MG63 (cell line): Measurements from ENCODE around the gene ZC3H10. TPM values are rescaled to one million over a fixed set of nuclear protein-coding genes. Genes with fewer than 3 reads are reported as not detected.
A peak's percentile ranks its signal among the peaks of the same experiment; 100 is the strongest.

Source experiments
- DNase-seq: peaks from one replicate; pipeline ENCODE4 v3.0.0-alpha.2; 2020
- H3K27me3 ChIP-seq: fragments of 250-450 bp; sonication (Bioruptor Pico); 2 replicates; pipeline ENCODE4 v1.5.1; 2020; ENCODE audit warnings: mild to moderate bottlenecking, moderate library complexity
- H3K36me3 ChIP-seq: fragments of 250-450 bp; sonication (Bioruptor Pico); 2 replicates; pipeline ENCODE4 v1.5.1; 2020; ENCODE audit warnings: mild to moderate bottlenecking, moderate library complexity
- H3K4me3 ChIP-seq: fragments of 250-450 bp; sonication (Bioruptor Pico); 2 replicates; pipeline ENCODE4 v1.5.1; 2020; ENCODE audit warnings: mild to moderate bottlenecking, moderate library complexity
- H3K9me3 ChIP-seq: fragments of 250-450 bp; sonication (Bioruptor Pico); 2 replicates; pipeline ENCODE4 v1.5.1; 2020; ENCODE audit warnings: mild to moderate bottlenecking, moderate library complexity
- total RNA-seq: library from RNA; depleted of rRNA; stranded (reverse); fragments of >200 nt; shearing (Covaris generic); gene quantifications from 2 replicates; pipeline ENCODE4 v1.2.3, GENCODE V29; 2014; ENCODE audit warnings: low replicate concordance

Gene ZC3H10
- total RNA-seq, 1 experiment from 2014 or later = 5.3 TPM

DNA sequence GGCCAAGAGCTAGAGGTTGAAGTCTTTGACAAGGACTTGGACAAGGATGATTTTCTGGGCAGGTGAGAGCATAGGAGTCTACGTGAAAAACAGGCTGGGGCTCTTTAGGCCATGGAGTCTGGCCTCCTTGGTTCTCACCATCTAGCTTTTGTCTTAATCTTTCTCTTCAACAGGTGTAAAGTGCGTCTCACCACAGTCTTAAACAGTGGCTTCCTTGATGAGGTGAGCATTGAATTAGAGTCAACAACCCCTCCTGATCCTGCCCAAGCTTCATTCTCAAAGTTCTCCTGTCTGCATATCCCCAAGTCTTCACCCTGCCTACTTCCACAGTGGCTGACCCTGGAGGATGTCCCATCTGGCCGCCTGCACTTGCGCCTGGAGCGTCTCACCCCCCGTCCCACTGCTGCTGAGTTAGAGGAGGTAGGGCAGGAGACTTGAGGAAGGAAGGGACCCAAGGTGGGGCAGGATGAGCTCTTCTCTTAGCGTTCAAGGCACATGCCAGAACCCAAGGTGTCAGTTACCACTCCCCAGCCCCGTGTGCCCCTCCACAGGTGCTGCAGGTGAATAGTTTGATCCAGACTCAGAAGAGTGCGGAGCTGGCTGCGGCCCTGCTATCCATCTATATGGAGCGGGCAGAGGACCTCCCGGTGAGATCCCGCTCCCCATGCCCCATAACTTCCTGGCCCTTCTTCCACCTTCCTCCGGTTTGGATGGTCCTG is 19.9 kb downstream of the ZC3H10 start:
- DNase-seq = no peak
- Histone ChIP-seq H3K27me3 (no peaks in the 10 kb centered on the region), H3K36me3 (peaks cover 59% of the 10 kb centered on the region), H3K4me3 (no peak overlapping the region), H3K9me3 (no peaks in the 10 kb centered on the region)

- H3K36me3 ChIP-seq = peaks cover 57% of the 10 kb centered on the region
- DNase-seq = no peak
- no peaks in the 10 kb centered on the region for H3K27me3 ChIP-seq
- no peak overlapping the region for H3K4me3 ChIP-seq
- no peaks in the 10 kb centered on the region for H3K9me3 ChIP-seq
Measured at GRCh38 chr12:56141946-56142784, 24.1 kb downstream of the ZC3H10 start.

GRCh38 chr12:56143217-56143616 is 25.2 kb downstream of the ZC3H10 start:
- H3K36me3 ChIP-seq = peaks cover 51% of the 10 kb centered on the region
- no peaks in the 10 kb centered on the region for H3K27me3 ChIP-seq
- no peaks in the 10 kb centered on the region for H3K9me3 ChIP-seq
- no peak for DNase-seq
- H3K4me3 ChIP-seq = no peak overlapping the region

DNA sequence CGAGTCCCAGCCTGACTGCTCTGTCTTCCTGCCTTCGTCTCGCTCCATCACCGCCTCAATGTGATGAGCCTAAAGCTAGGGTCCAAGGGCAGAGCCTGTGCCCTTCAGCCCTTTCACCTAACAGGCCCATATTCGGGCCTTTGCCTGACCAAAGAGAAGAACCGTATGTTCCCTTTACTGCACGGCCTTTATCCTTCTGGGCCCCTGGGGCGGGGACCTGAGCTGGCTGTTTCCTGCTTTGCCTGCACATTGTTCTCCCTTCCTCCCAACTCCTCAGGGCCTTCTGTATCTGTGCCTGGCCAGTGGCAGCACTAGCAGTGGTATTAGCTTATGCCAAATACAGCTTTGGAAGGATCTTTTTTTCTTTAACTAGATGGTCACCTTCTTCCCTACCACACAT is 25.8 kb downstream of the ZC3H10 start:
- H3K4me3 ChIP-seq = no peak overlapping the region
- no peaks in the 10 kb centered on the region for H3K27me3 ChIP-seq
- no peak for DNase-seq
- H3K36me3 ChIP-seq = peaks cover 44% of the 10 kb centered on the region
- no peaks in the 10 kb centered on the region for H3K9me3 ChIP-seq

DNA sequence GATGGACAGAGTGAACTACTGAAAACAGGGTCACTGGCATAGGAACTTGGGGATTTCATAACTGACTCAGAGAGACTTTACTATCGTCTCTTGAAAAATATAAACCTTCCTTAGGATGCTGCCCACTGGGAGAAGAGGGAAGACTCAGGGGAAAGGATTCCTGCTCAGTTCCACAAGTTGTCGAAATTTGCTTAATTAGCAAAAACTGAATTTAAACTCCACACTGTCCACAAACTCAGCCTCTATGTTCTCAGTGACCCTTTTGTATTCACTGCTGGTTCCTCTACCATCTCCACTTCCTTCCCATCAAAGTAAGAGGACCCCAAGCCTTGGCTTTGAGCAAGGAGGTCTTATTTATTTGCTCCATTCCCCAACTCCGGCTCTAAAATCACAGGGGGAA is 27.2 kb downstream of the ZC3H10 start:
- Histone ChIP-seq H3K9me3 (no peaks in the 10 kb centered on the region), H3K4me3 (no peak overlapping the region), H3K36me3 (peaks cover 34% of the 10 kb centered on the region), H3K27me3 (no peaks in the 10 kb centered on the region)
- DNase-seq = no peak

DNA sequence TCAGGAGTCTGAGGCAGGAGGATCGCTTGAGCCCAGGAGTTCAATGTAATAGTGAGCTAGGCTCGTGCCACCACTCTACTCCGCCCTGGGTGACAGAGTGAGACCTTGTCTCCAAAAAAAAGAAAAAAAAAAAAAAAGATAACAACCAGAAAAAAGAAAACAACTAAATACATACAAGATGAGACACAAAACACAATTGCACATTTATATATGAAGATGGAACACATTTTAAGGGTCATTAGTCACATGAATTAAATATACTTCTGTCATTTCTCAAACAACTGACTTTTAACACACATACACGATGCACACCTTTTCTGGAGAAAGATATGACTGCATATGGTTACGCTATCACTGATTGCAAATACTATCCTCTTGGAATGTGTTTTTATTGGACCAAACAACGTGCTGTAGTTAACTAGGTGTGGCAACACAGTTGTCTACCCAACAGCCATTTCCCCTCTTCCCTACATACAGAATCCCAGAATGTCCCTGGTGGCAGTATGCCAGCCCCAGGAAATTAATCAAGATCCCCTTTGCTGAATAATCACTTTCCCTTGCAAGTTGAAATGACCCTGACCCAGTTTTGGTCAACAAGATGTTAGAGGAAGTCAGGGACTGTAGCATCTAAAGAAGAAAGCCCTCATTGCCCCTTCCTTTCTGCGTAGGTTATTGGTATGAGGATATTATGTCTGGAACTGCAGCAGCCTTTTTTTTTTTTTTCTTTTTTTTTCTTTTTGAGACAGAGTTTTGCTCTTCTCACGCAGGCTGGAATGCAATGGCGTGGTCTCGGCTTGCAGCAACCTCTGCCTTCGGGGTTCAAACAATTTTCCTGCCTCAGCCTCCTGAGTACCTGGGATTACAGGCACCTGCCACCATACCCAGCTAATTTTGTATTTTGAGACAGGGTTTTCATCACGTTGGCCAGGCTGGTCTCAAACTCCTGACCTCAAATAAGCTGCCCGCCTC is 28.7 kb downstream of the ZC3H10 start:
- Histone ChIP-seq H3K9me3 (no peaks in the 10 kb centered on the region), H3K36me3 (peaks cover 23% of the 10 kb centered on the region), H3K4me3 (no peak overlapping the region), H3K27me3 (no peaks in the 10 kb centered on the region)
- no peak for DNase-seq

- no peaks in the 10 kb centered on the region for H3K9me3 ChIP-seq
- H3K36me3 ChIP-seq = peaks cover 10% of the 10 kb centered on the region
- no peaks in the 10 kb centered on the region for H3K27me3 ChIP-seq
- no peak overlapping the region for H3K4me3 ChIP-seq
- no peak for DNase-seq
Measured at GRCh38 chr12:56150563-56150962, 32.5 kb downstream of the ZC3H10 start.

- H3K9me3 ChIP-seq = no peaks in the 10 kb centered on the region
- peak overlapping the region; percentile 65 for H3K4me3 ChIP-seq
- H3K27me3 ChIP-seq = no peaks in the 10 kb centered on the region
- DNase-seq = peak; percentile 53
- H3K36me3 ChIP-seq = peaks cover 10% of the 10 kb centered on the region
Measured at GRCh38 chr12:56151672-56152131, 33.6 kb downstream of the ZC3H10 start.

DNA sequence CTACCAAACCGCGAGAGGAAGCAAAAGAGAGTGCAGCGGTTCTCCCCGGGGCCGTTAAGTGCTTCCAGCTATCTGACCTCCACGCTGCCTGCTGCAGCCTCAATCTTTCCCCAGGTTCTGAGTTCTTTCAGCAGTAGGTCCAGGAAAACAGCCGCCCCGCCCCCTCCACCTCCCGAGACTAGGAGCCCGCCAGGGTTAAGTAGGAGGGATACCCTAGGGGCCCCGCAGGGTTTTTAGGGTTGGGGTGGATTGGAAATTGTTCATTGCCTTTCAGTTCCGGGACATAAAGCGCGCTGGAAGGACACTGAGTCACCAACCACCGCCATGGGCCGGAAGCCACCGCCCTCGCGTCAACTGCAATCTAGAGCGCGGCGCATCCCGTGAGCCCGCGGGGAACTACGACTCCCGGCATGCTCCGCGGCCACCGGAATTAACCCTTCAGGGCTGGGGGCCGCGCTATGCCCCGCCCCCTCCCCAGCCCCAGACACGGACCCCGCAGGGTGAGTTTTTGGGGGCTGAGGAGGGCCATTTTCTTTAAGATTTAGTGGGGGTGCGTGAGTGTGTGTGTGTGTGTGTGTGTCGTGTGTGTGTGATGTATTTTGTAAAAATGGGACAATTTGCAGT is 34.2 kb downstream of the ZC3H10 start, which contains the start of gene MYL6B:
MYL6B (plus strand) TSS at position 456 of the 624 bp plus-strand sequence. CDS start 1,332 bp downstream, outside the sequence.
- H3K9me3 ChIP-seq = no peaks in the 10 kb centered on the region
- H3K4me3 ChIP-seq = peak within 1 kb of the TSS; percentile 65
- DNase-seq = peak; percentile 95
- peaks cover 10% of the 10 kb centered on the region for H3K36me3 ChIP-seq
- H3K27me3 ChIP-seq = no peaks in the 10 kb centered on the region

DNA sequence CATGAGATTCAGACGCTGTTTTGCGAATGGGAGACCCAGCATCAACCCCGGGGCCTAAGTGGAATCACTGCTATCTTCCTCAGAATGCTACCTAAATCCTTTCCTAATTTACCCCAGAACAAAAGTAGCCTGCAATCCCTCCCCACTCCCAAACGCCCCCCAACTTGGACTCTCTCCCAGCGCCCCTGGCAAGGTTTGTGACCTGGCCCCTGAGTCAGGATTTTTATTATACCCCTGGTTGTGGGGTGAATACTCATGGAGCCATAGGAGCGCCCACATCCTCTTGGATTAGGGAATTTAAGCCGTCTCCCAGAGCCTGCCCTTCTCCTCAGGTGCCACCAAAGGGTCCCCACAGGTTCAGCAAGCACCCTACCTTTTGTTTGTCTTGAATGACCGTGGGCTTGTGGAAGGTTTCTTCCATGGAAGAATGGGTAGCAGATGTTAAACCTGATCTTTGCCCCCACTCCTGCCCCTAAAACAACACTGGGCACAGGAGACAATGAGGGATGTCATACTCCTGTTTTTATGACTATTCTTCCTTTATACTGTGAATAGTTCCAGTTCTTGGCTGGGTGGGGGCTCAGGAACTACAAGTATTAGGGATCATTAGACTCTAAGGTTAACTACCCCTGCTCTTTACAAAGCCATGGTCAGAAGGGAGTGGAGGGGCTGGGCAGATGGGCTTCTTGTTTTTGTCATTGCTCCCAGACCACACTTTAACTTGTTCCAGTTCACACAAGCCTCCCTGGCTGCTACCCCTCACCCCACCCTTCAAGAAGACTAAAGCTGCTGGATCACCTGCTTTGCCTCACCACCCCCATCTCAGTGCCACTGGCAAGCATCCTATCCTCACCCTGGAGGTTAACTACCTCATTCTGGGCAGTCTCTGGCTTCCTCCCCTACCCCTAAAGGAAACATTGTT is 35.0 kb downstream of the ZC3H10 start:
- H3K4me3 ChIP-seq = peak overlapping the region; percentile 65
- DNase-seq = no peak
- no peaks in the 10 kb centered on the region for H3K9me3 ChIP-seq
- no peaks in the 10 kb centered on the region for H3K27me3 ChIP-seq
- H3K36me3 ChIP-seq = peaks cover 10% of the 10 kb centered on the region

GRCh38 chr12:56153678-56154065 is 35.6 kb downstream of the ZC3H10 start:
- Histone ChIP-seq H3K36me3 (peaks cover 12% of the 10 kb centered on the region), H3K9me3 (no peaks in the 10 kb centered on the region), H3K4me3 (no peak overlapping the region; the same call in 1 of the 2 replicates), H3K27me3 (no peaks in the 10 kb centered on the region)
- DNase-seq = no peak

DNA sequence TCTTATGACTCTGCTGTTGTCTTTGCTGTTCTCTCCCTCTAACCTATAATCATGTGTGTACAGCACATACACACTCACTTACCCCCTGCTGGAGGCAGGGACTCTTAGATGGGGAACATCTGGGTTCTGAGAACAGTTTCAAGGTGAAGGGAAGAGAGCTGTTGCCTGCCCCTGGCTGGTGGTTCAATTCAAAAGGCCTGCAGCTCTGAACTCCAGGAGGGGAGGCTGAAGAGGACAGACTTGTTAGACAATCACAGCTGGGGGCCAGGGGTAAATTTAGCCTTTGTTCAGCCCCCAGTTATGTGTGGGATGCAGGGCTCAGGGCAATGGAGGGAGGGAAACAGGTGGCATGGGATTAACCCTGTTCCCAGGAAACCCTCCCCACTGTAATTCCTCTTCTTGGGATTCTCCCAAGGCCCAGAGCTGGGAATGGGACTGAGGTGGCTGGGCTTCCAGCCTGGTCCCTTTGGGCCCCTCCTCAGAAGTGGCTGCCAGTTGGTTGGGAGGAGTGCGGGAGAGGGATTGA is 36.2 kb downstream of the ZC3H10 start:
- Histone ChIP-seq H3K9me3 (no peaks in the 10 kb centered on the region), H3K36me3 (peaks cover 18% of the 10 kb centered on the region), H3K4me3 (no peak overlapping the region), H3K27me3 (no peaks in the 10 kb centered on the region)
- no peak for DNase-seq

GRCh38 chr12:56154818-56155217 is 36.8 kb downstream of the ZC3H10 start:
- no peak for DNase-seq
- H3K36me3 ChIP-seq = peaks cover 23% of the 10 kb centered on the region
- no peaks in the 10 kb centered on the region for H3K27me3 ChIP-seq
- H3K9me3 ChIP-seq = no peaks in the 10 kb centered on the region
- no peak overlapping the region for H3K4me3 ChIP-seq

DNA sequence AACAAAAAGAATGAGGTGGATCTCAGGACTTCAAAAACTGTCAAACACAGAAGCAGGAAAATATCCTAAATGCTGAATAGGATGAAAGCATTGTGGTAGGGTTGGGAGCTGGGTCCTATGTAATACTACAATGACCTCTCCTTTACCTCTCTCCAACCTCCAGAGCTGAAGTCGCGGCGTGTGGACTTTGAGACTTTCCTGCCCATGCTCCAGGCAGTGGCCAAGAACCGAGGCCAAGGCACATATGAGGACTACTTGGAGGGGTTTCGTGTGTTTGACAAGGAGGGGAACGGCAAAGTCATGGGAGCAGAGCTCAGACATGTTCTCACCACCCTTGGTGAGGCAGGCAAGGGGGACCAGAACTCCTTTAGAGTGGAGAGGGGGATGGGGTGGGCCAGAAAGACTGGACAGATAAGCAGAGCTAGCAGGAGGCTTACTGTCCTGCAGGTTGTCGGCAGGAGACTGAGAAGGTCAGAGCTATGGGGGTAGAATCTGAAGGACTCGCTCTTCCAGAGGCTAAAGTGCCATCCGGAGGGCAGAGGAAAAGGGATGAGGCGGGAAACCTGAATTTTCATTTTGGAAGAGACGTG is 37.3 kb downstream of the ZC3H10 start:
- no peak overlapping the region for H3K4me3 ChIP-seq
- no peaks in the 10 kb centered on the region for H3K9me3 ChIP-seq
- peaks cover 29% of the 10 kb centered on the region for H3K36me3 ChIP-seq
- DNase-seq = no peak
- H3K27me3 ChIP-seq = no peaks in the 10 kb centered on the region
